ENCODE data around the gene APOA5.

Gene APOA5

GRCh38 chr11:116776522-116776984 lies 15.1 kb downstream of the APOA5 start:
- Histone ChIP-seq H3K27ac (no peak overlapping the region), H3K9me3 (ENCODE audit: severe bottlenecking) (no peaks in the 10 kb centered on the region), H3K4me3 (ENCODE audit: low read depth, low read length) (no peak overlapping the region), H3K27me3 (ENCODE audit: insufficient read depth, low read depth, severe bottlenecking) (no peaks in the 10 kb centered on the region), H3K36me3 (peaks cover 31% of the 10 kb centered on the region)
- TF ChIP-seq CTCF (IDR thresholded peaks at IDR 0.05; ENCODE audit: low read depth, low read length) = no peak
- no peak for DNase-seq

- no peak for DNase-seq
- TF ChIP-seq CTCF (IDR thresholded peaks at IDR 0.05; ENCODE audit: low read depth, low read length) = no peak
- H3K27ac ChIP-seq = no peak overlapping the region
- no peaks in the 10 kb centered on the region for H3K27me3 ChIP-seq (ENCODE audit: insufficient read depth, low read depth, severe bottlenecking)
- peaks cover 27% of the 10 kb centered on the region for H3K36me3 ChIP-seq
- no peaks in the 10 kb centered on the region for H3K9me3 ChIP-seq (ENCODE audit: severe bottlenecking)
- H3K4me3 ChIP-seq (ENCODE audit: low read depth, low read length) = no peak overlapping the region
These were observed 15.7 kb downstream of the APOA5 start for GRCh38 chr11:116775975-116776374.

- Histone ChIP-seq H3K27me3 (ENCODE audit: insufficient read depth, low read depth, severe bottlenecking) (no peaks in the 10 kb centered on the region), H3K4me3 (ENCODE audit: low read depth, low read length) (no peak overlapping the region), H3K36me3 (peaks cover 26% of the 10 kb centered on the region), H3K9me3 (ENCODE audit: severe bottlenecking) (no peaks in the 10 kb centered on the region), H3K27ac (no peak overlapping the region)
- DNase-seq = no peak
- no peak for TF ChIP-seq CTCF (IDR thresholded peaks at IDR 0.05; ENCODE audit: low read depth, low read length)
These were observed 17.0 kb downstream of the APOA5 start for GRCh38 chr11:116774661-116775060.

- Histone ChIP-seq H3K36me3 (peaks cover 29% of the 10 kb centered on the region), H3K4me3 (ENCODE audit: low read depth, low read length) (peak overlapping the region; percentile 94), H3K9me3 (ENCODE audit: severe bottlenecking) (no peaks in the 10 kb centered on the region), H3K27ac (peak overlapping the region; percentile 98), H3K27me3 (ENCODE audit: insufficient read depth, low read depth, severe bottlenecking) (no peaks in the 10 kb centered on the region)
- TF ChIP-seq CTCF (IDR thresholded peaks at IDR 0.05; ENCODE audit: low read depth, low read length) = no peak
- DNase-seq = no peak
These were observed 18.2 kb downstream of the APOA5 start for GRCh38 chr11:116773203-116774097.

GRCh38 chr11:116772443-116773202 lies 19.1 kb downstream of the APOA5 start, which contains the start of gene BUD13:
Gene BUD13 (minus strand): TSS chr11:116772987. CDS start chr11:116772964, 23 bp downstream.
- no peak for TF ChIP-seq CTCF (IDR thresholded peaks at IDR 0.05; ENCODE audit: low read depth, low read length)
- Histone ChIP-seq H3K9me3 (ENCODE audit: severe bottlenecking) (no peaks in the 10 kb centered on the region), H3K27me3 (ENCODE audit: insufficient read depth, low read depth, severe bottlenecking) (no peaks in the 10 kb centered on the region), H3K4me3 (ENCODE audit: low read depth, low read length) (peak within 1 kb of the TSS; percentile 94), H3K27ac (peak within 1 kb of the TSS; percentile 98), H3K36me3 (peaks cover 35% of the 10 kb centered on the region)
- peak; percentile 94 for DNase-seq
